HepG2 (cell line): Measurements from ENCODE around the gene BTRC. TPM values are rescaled to one million over a fixed set of nuclear protein-coding genes. Genes with fewer than 3 reads are reported as not detected.

Experiments
- ATAC-seq: fragments of 200-7000 bp; cut with Tn5 transposase; 3 replicates; pipeline ENCODE4 v1.9.1; 2020; ENCODE audit warnings: mild to moderate bottlenecking, moderate library complexity
- BruUV-seq: library from RNA; stranded (reverse); fragments of 400-500 nt; replicated peaks from 2 replicates; lab custom pipeline; 2021; lab: Mats Ljungman, UMichigan
- CTCF ChIA-PET: fragments of 300-600 bp; formaldehyde crosslinking; extraction: SDS; loops from one replicate; lab custom pipeline; 2021; ENCODE audit warnings: low total read pairs, inconsistent platforms, low intra/inter-chr PET ratio; lab: Yijun Ruan, JAX
- POLR2A ChIA-PET: fragments of 350-600 bp; sonication (Branson Sonifier 250); formaldehyde crosslinking; loops from one replicate; lab custom pipeline; 2020; ENCODE audit warnings: antibody characterized with exemption, inconsistent platforms; lab: Yijun Ruan, JAX
- DNase-seq: peaks from one replicate; pipeline ENCODE4 v3.0.0-alpha.2; 2015; ENCODE audit warnings: low spot score
- FAIRE-seq: peaks from 3 replicates; lab custom pipeline; 2011; peaks lifted over from hg19 to GRCh38; lab: Jason Lieb, UNC
- H2AFZ ChIP-seq: one replicate; pipeline ENCODE4 v1.6.1; 2011; ENCODE audit warnings: low read length, inconsistent platforms
- H3K27ac ChIP-seq: fragments of 300-600 bp; 3 replicates; pipeline ENCODE4 v1.8.0; 2011; ENCODE audit warnings: mixed run types, mild to moderate bottlenecking, mixed read lengths, low read length, inconsistent platforms; ENCODE audit not compliant: insufficient read depth; ENCODE audit errors: extremely low read length
- H3K27me3 ChIP-seq, 2 experiments: fragments of 200-600 bp in 1 of 2; 2 replicates in 1 of 2; 3 replicates in 1 of 2; pipeline versions ENCODE4 v1.6.0 to v1.8.0; 2011; ENCODE audit warnings: low read length in 2 of 2, mild to moderate bottlenecking in 2 of 2, moderate library complexity in 2 of 2, inconsistent platforms in 1 of 2; ENCODE audit not compliant: insufficient read depth in 2 of 2, control insufficient read depth in 1 of 2
- H3K36me3 ChIP-seq, 2 experiments: fragments of 200-600 bp in 1 of 2; replicated peaks in 1 of 2; 2 replicates in 1 of 2; 3 replicates in 1 of 2; pipeline versions ENCODE4 v1.5.1 to v1.8.0; 2011; ENCODE audit warnings: low read length in 2 of 2, inconsistent platforms in 1 of 2; ENCODE audit not compliant: insufficient read depth in 2 of 2, control insufficient read depth in 1 of 2
- H3K4me1 ChIP-seq: 2 replicates; pipeline ENCODE4 v1.5.1; 2012; ENCODE audit warnings: low read length, inconsistent platforms; ENCODE audit not compliant: insufficient read depth
- H3K4me2 ChIP-seq: 2 replicates; pipeline ENCODE4 v1.6.0; 2011; ENCODE audit warnings: low read depth, low read length, inconsistent platforms
- H3K4me3 ChIP-seq, 3 experiments: fragments of 200-600 bp in 1 of 3; sonication (generic), shearing (Covaris generic) in 1 of 3; replicated peaks in 1 of 3; 2 replicates each; pipeline ENCODE4 v1.5.1; 2011 to 2016; ENCODE audit warnings: low read length in 3 of 3, inconsistent platforms in 2 of 3, low read depth in 2 of 3, mild to moderate bottlenecking in 2 of 3, control low read depth in 1 of 3, mixed read lengths in 1 of 3; ENCODE audit not compliant: insufficient read depth in 1 of 3
- H3K79me2 ChIP-seq: one replicate; pipeline ENCODE4 v1.6.1; 2011; ENCODE audit warnings: low read length, inconsistent platforms; ENCODE audit not compliant: insufficient read depth
- H3K9ac ChIP-seq: 2 replicates; pipeline ENCODE4 v1.6.0; 2011; ENCODE audit warnings: mild to moderate bottlenecking, low read depth, low read length, inconsistent platforms; ENCODE audit not compliant: insufficient read depth
- H3K9me3 ChIP-seq: 2 replicates; pipeline ENCODE4 v1.5.1; 2012; ENCODE audit warnings: mild to moderate bottlenecking, low read length
- H4K20me1 ChIP-seq: 2 replicates; pipeline ENCODE4 v1.6.0; 2011; ENCODE audit warnings: inconsistent platforms, mild to moderate bottlenecking, low read length, moderate library complexity; ENCODE audit not compliant: insufficient read depth
- AGO1 ChIP-seq: fragments of 200-400 bp; formaldehyde crosslinking; IDR thresholded peaks from 2 replicates; pipeline ENCODE4 v1.6.1; 2017; ENCODE audit warnings: mild to moderate bottlenecking, low read depth, low read length, moderate library complexity; ENCODE audit not compliant: poor library complexity, severe bottlenecking
- JUN ChIP-seq: sonication (generic); formaldehyde crosslinking; IDR thresholded peaks from 2 replicates; pipeline ENCODE4 v1.4.0; 2020; ENCODE audit warnings: mild to moderate bottlenecking, missing genetic modification reagents
- KDM4B ChIP-seq: sonication (generic); formaldehyde crosslinking; IDR thresholded peaks from 2 replicates; pipeline ENCODE4 v1.4.0; 2020; ENCODE audit warnings: missing genetic modification reagents
- NONO ChIP-seq, 2 experiments: fragments of 450-650 bp in 1 of 2; sonication (generic) in 1 of 2; formaldehyde crosslinking in 1 of 2; IDR thresholded peaks in 1 of 2; conservative IDR thresholded peaks in 1 of 2; 2 replicates each; pipeline versions ENCODE4 v1.6.1 to v1.8.0; 2017 to 2022; ENCODE audit warnings: mild to moderate bottlenecking in 1 of 2, missing genetic modification reagents in 1 of 2, moderate library complexity in 1 of 2
- STAT5B ChIP-seq: sonication (generic); formaldehyde crosslinking; IDR thresholded peaks from 2 replicates; pipeline ENCODE4 v1.4.0; 2020; ENCODE audit warnings: missing genetic modification reagents
- YEATS2 ChIP-seq: sonication (generic); formaldehyde crosslinking; IDR thresholded peaks from 2 replicates; pipeline ENCODE4 v1.4.0; 2020; ENCODE audit warnings: missing genetic modification reagents, borderline replicate concordance
- ZBTB49 ChIP-seq: sonication (generic); formaldehyde crosslinking; IDR thresholded peaks from 2 replicates; pipeline ENCODE4 v1.4.0; 2020; ENCODE audit warnings: missing genetic modification reagents, borderline replicate concordance
- ZMAT3 ChIP-seq: sonication (generic); formaldehyde crosslinking; conservative IDR thresholded peaks from 2 replicates; pipeline ENCODE4 v1.7.0; 2021; ENCODE audit warnings: missing genetic modification reagents
- ZNF124 ChIP-seq: sonication (generic); formaldehyde crosslinking; IDR thresholded peaks from 2 replicates; pipeline ENCODE4 v1.4.0; 2020; ENCODE audit warnings: missing genetic modification reagents
- ZNF235 ChIP-seq: sonication (generic); formaldehyde crosslinking; IDR thresholded peaks from 2 replicates; pipeline ENCODE4 v1.8.1; 2023; ENCODE audit warnings: mild to moderate bottlenecking, missing genetic modification reagents, borderline replicate concordance
- ZNF333 ChIP-seq: sonication (generic); formaldehyde crosslinking; IDR thresholded peaks from 2 replicates; pipeline ENCODE4 v1.4.0; 2020; ENCODE audit warnings: mild to moderate bottlenecking, missing genetic modification reagents, borderline replicate concordance
- ZNF703 ChIP-seq: sonication (generic); formaldehyde crosslinking; IDR thresholded peaks from 2 replicates; pipeline ENCODE4 v1.5.1; 2020; ENCODE audit warnings: missing genetic modification reagents, mild to moderate bottlenecking, moderate library complexity, borderline replicate concordance
- ZNF761 ChIP-seq: sonication (generic); formaldehyde crosslinking; conservative IDR thresholded peaks from 2 replicates; pipeline ENCODE4 v1.4.0; 2020; ENCODE audit warnings: mild to moderate bottlenecking, missing genetic modification reagents
- WGBS: methylation state at CpG from one replicate; pipeline ENCODE4 v1.1.6; 2017; ENCODE audit warnings: low lambda C conversion rate; 5-methylcytosine and 5-hydroxymethylcytosine counted together
- in situ Hi-C: cut with HindIII; loops from 2 replicates; pipeline ENCODE4 v1.10.0; 2017; ENCODE audit warnings: low pct_unique_long_range_greater_than_20kb; ENCODE audit not compliant: extremely low pct_ligation_motif_present
- intact Hi-C: fragments of 100-400 bp; cut with micrococcal nuclease; formaldehyde crosslinking; loops from one replicate; pipeline ENCODE4 v1.10.0; 2022; ENCODE audit not compliant: unreplicated experiment
- polyA plus RNA-seq, 8 experiments: library from polyadenylated mRNA; depleted of rRNA in 3 of 8; stranded (reverse) in 7 of 8; unstranded in 1 of 8; fragments of >200 nt; fragmentation: Illumina TruSeq in 4 of 8; extraction: Trizol in 4 of 8; gene quantifications; 2 replicates each; pipeline versions ENCODE4 v1.2.1 to v1.2.3, GENCODE V29; 2011 to 2016; ENCODE audit warnings: low read depth in 4 of 8, missing spikeins in 1 of 8, mixed read lengths in 1 of 8; ENCODE audit not compliant: insufficient read depth in 1 of 8
- total RNA-seq, 5 experiments: library from RNA; depleted of rRNA; stranded (reverse); fragments of >200 nt; fragmentation: Illumina TruSeq; extraction: Trizol; gene quantifications; 2 replicates each; pipeline ENCODE4 v1.2.3, GENCODE V29; 2016; ENCODE audit warnings: low read depth in 1 of 5
- TF ChIP-seq, protein P1 (sequence below): sonication (generic); formaldehyde crosslinking; IDR thresholded peaks from 2 replicates; pipeline ENCODE4 v1.4.0; 2020; ENCODE audit warnings: missing genetic modification reagents

BTRC gene
- total and polyA plus RNA-seq, 2 of the 13 experiments (the other 11 are each of a cell fraction or from before 2014, with no cell fraction given): 12.0 to 14.4 TPM

DNA sequence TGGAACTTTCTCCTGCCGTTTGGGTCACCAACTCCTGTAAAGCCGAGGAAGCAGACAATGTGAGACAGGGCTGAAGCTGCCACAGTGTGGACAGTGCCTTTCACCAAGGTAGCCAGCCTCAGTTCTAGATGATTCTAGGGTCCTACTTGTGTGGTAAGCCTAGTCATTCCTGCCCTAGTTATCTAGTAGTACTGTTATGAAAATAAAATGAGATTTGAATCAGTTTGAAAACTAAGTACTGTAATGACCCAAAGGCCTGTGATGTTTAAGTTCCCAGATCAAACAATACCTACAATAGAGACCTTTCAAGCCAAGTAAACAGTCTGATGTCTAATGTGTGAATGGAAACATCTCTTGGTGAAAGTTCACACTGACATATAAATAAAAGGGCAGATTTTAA is 197.0 kb downstream of the BTRC start (continued):
- TF ChIP-seq ZBTB49 (CRISPR knock-in tag): no peak
- no peak for TF ChIP-seq JUN (CRISPR knock-in tag)
- no peak for TF ChIP-seq NONO (IDR thresholded peaks at IDR 0.05)
- no peak for TF ChIP-seq NONO (CRISPR knock-in tag; conservative IDR thresholded peaks at IDR 0.05)
- no peak for TF ChIP-seq ZMAT3 (CRISPR knock-in tag)
- no peak for TF ChIP-seq KDM4B (CRISPR knock-in tag)
- no peak for TF ChIP-seq STAT5B (CRISPR knock-in tag)
- no peak for TF ChIP-seq ZNF124 (CRISPR knock-in tag)
- TF ChIP-seq YEATS2 (CRISPR knock-in tag): no peak
- no peak for TF ChIP-seq AGO1

- H3K4me1 ChIP-seq: peaks cover 9% of the 10 kb centered on the region
- no TSS peak for BruUV-seq
- no peaks in the 10 kb centered on the region for H3K27me3 ChIP-seq
- H3K4me2 ChIP-seq: no peak overlapping the region
- no peak overlapping the region for H3K27ac ChIP-seq
- in situ Hi-C loops: no loop called here
- H3K36me3 ChIP-seq: peaks cover 3 to 7% of the 10 kb centered on the region in 2 experiments; a peak in 3 of 5 replicates
- H2AFZ ChIP-seq: no peak overlapping the region
- TF ChIP-seq ZNF703: no peak
- no peak for TF ChIP-seq ZNF761
- TF ChIP-seq, protein P1, sequence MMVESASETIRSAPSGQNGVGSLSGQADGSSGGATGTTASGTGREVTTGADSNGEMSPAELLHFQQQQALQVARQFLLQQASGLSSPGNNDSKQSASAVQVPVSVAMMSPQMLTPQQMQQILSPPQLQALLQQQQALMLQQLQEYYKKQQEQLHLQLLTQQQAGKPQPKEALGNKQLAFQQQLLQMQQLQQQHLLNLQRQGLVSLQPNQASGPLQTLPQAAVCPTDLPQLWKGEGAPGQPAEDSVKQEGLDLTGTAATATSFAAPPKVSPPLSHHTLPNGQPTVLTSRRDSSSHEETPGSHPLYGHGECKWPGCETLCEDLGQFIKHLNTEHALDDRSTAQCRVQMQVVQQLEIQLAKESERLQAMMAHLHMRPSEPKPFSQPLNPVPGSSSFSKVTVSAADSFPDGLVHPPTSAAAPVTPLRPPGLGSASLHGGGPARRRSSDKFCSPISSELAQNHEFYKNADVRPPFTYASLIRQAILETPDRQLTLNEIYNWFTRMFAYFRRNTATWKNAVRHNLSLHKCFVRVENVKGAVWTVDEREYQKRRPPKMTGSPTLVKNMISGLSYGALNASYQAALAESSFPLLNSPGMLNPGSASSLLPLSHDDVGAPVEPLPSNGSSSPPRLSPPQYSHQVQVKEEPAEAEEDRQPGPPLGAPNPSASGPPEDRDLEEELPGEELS (CRISPR knock-in tag): no peak
- TF ChIP-seq ZNF235 (CRISPR knock-in tag): no peak
- TF ChIP-seq ZNF333: no peak
- H3K9ac ChIP-seq: no peak overlapping the region
- H3K4me3 ChIP-seq: no peak overlapping the region
- no peaks in the 10 kb centered on the region for H3K79me2 ChIP-seq
- CTCF ChIA-PET: no interaction called here
- H3K9me3 ChIP-seq: no peaks in the 10 kb centered on the region
- 100% methylated on average over 3 of the region's 3 CpGs for WGBS
- intact Hi-C loops: no loop called here
- DNase-seq (no peak), FAIRE-seq (no peak), ATAC-seq (no peak)
- POLR2A ChIA-PET: no interaction called here
- H4K20me1 ChIP-seq: no peaks in the 10 kb centered on the region
Observed at GRCh38 chr10:101552442-101552841, 198.5 kb downstream of the BTRC start.
